ENCODE results near the gene OSTM1.

The OSTM1 gene

DNA sequence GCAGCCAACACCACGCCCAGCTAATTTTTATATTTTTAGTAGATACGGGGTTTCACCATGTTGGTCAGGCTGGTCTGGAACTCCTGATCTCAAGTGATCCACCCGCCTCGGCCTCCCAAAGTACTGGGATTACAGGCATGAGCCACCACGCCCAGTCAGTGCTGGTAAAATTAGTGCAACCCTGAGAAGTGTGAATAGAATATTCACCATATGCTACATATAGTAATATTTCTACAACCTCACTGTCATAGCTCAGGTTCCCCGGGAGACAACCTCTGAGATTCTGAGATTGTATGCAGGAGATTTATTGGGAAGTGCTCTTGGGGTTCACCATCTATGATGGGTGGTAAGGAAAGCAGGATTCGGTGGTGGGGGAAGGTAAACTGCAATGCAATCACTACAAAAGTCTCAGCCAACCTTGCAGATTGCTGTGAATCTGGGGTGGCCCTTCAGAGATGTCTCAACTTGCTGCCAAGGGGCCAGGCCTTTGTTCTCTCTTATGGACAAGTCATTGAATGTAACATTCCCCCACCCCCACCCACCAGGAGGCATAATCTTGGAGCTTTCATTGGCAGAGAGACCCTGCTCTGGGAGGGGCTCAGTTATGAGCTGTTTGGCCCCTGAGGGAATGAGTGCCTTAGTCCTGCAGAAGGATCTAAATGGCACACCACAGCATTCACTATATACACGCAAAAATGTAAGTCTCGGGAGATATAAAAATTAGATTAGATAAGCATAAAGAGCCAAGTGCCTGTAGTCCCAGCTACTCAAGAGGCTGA is 82.6 kb downstream of the OSTM1 start:
- DNase-seq, result no peak
- in situ Hi-C loops (cut with HindIII; ENCODE audit: low pct_ligation_motif_present, low pct_unique_long_range_greater_than_20kb, low sequenced_read_pairs), result no loop called here
